CD4-positive, CD25-positive, alpha-beta regulatory T cell (primary cell): Measurements from ENCODE around the gene CNRIP1. TPM values are rescaled to one million over a fixed set of nuclear protein-coding genes. Genes with fewer than 3 reads are reported as not detected.
"Not testable (repeated sequence)": the region's sequence is repeated elsewhere in the genome, so short reads cannot be mapped to it uniquely, and the experiment has no call there.

Source experiments
- ATAC-seq, 2 donors: fragments of 150-1000 bp; cut with Tn5 transposase; one replicate each; pipeline ENCODE4 v1.10.0; 2021; ENCODE audit warnings: low read depth in 2 of 2, moderate number of reproducible peaks in 2 of 2, moderate library complexity in 1 of 2
- DNase-seq, 3 donors: peaks; one replicate each; pipeline versions ENCODE4 v3.0.0 to v3.0.0-alpha.2; 2012 to 2022; ENCODE audit warnings: mixed read lengths in 1 of 3
- H3K27ac ChIP-seq: one replicate; pipeline ENCODE4 v1.7.0; 2013; ENCODE audit warnings: mild to moderate bottlenecking, low read length; ENCODE audit not compliant: insufficient read depth, poor library complexity, severe bottlenecking
- H3K27me3 ChIP-seq: one replicate; pipeline ENCODE4 v1.7.0; 2013; ENCODE audit warnings: low read length; ENCODE audit not compliant: control insufficient read depth, insufficient read depth
- H3K36me3 ChIP-seq: one replicate; pipeline ENCODE4 v1.7.0; 2013; ENCODE audit warnings: mild to moderate bottlenecking, low read length, moderate library complexity; ENCODE audit not compliant: control insufficient read depth, insufficient read depth
- H3K4me1 ChIP-seq: 2 replicates; pipeline ENCODE4 v1.7.0; 2013; ENCODE audit warnings: mild to moderate bottlenecking, low read length; ENCODE audit not compliant: insufficient read depth, control insufficient read depth, poor library complexity, severe bottlenecking
- H3K4me3 ChIP-seq: one replicate; pipeline ENCODE4 v1.7.0; 2013; ENCODE audit warnings: low read depth, mild to moderate bottlenecking, low read length, moderate library complexity
- H3K9me3 ChIP-seq, 2 experiments: 1 replicate in 1 of 2; 2 replicates in 1 of 2; pipeline ENCODE4 v1.7.0; 2013; ENCODE audit warnings: low read length in 2 of 2, mild to moderate bottlenecking in 1 of 2, moderate library complexity in 1 of 2; ENCODE audit not compliant: control insufficient read depth in 2 of 2
- H3K27ac Mint-ChIP-seq, 3 donors: one replicate each; pipeline ENCODE4 v1.8.0; 2020 to 2022; ENCODE audit warnings: mild to moderate bottlenecking in 3 of 3, mixed read lengths in 3 of 3, moderate library complexity in 2 of 3
- H3K27me3 Mint-ChIP-seq: one replicate; pipeline ENCODE4 v1.8.0; 2022; ENCODE audit warnings: mild to moderate bottlenecking, mixed read lengths
- H3K36me3 Mint-ChIP-seq: one replicate; pipeline ENCODE4 v1.8.0; 2020; ENCODE audit warnings: mixed read lengths
- H3K4me1 Mint-ChIP-seq, 4 donors: one replicate each; pipeline ENCODE4 v1.8.0; 2020 to 2022; ENCODE audit warnings: mixed read lengths in 4 of 4, mild to moderate bottlenecking in 1 of 4
- H3K4me3 Mint-ChIP-seq, 4 donors: one replicate each; pipeline ENCODE4 v1.8.0; 2020 to 2022; ENCODE audit warnings: mild to moderate bottlenecking in 4 of 4, mixed read lengths in 4 of 4, moderate library complexity in 3 of 4
- H3K9me3 Mint-ChIP-seq, 7 donors: one replicate each; pipeline ENCODE4 v1.8.0; 2020 to 2022; ENCODE audit warnings: mixed read lengths in 7 of 7, mild to moderate bottlenecking in 3 of 7, moderate library complexity in 2 of 7
- polyA plus RNA-seq, 4 donors: library from polyadenylated mRNA; unstranded; fragments of 300-500 nt; fragmentation: Illumina TruSeq; gene quantifications; one replicate each; pipeline ENCODE4 v1.2.3, GENCODE V29; 2021
- total RNA-seq: library from RNA; stranded (reverse); gene quantifications from one replicate; pipeline ENCODE4 v1.2.3, GENCODE V29; 2022

Gene CNRIP1
- total and polyA plus RNA-seq, 5 donors from 2014 or later: 0.22 TPM; not detected in 4

GRCh38 chr2:68317971-68318913 is 1.5 kb downstream of the CNRIP1 start:
- no peak overlapping the region for H3K27ac ChIP-seq
- no peak for DNase-seq
- Mint-ChIP-seq H3K36me3 (no peaks in the 10 kb centered on the region), H3K9me3 (peaks cover 0 to 4% (median 2%) of the 10 kb centered on the region in 7 donors), H3K27me3 (peaks cover 75% of the 10 kb centered on the region), H3K4me1 (peaks cover 3 to 14% (median 9%) of the 10 kb centered on the region in 4 donors), H3K4me3 (peak overlapping the region in 1 of 4 donors; percentile 79), H3K27ac (no peak overlapping the region)
- no peaks in the 10 kb centered on the region for H3K36me3 ChIP-seq
- peaks cover 0 to 3% of the 10 kb centered on the region in 2 experiments for H3K9me3 ChIP-seq
- peaks cover 49% of the 10 kb centered on the region for H3K27me3 ChIP-seq
- ATAC-seq: no peak
- H3K4me1 ChIP-seq: peaks cover 15% of the 10 kb centered on the region
- no peak overlapping the region for H3K4me3 ChIP-seq

- H3K36me3 Mint-ChIP-seq: no peaks in the 10 kb centered on the region
- Histone ChIP-seq H3K27ac (no peak overlapping the region), H3K27me3 (peaks cover 47% of the 10 kb centered on the region), H3K4me3 (no peak overlapping the region), H3K9me3 (peaks cover 0 to 3% of the 10 kb centered on the region in 2 experiments), H3K4me1 (peaks cover 15% of the 10 kb centered on the region), H3K36me3 (no peaks in the 10 kb centered on the region)
- peaks cover 3 to 14% (median 7%) of the 10 kb centered on the region in 4 donors for H3K4me1 Mint-ChIP-seq
- H3K4me3 Mint-ChIP-seq: no peak overlapping the region
- no peak overlapping the region for H3K27ac Mint-ChIP-seq
- H3K9me3 Mint-ChIP-seq: peaks cover 0 to 4% (median 2%) of the 10 kb centered on the region in 7 donors
- DNase-seq (no peak), ATAC-seq (no peak)
- H3K27me3 Mint-ChIP-seq: peaks cover 64% of the 10 kb centered on the region
Measured at GRCh38 chr2:68316111-68316510, 3.6 kb downstream of the CNRIP1 start.

GRCh38 chr2:68311033-68311432 is 8.7 kb downstream of the CNRIP1 start:
- H3K4me1 ChIP-seq: no peaks in the 10 kb centered on the region
- H3K27ac ChIP-seq: no peak overlapping the region
- DNase-seq: no peak
- no peak for ATAC-seq
- H3K9me3 Mint-ChIP-seq: peaks cover 0 to 4% (median 1%) of the 10 kb centered on the region in 7 donors
- no peaks in the 10 kb centered on the region for H3K4me1 Mint-ChIP-seq
- peaks cover 0 to 3% of the 10 kb centered on the region in 2 experiments for H3K9me3 ChIP-seq
- H3K4me3 Mint-ChIP-seq: no peak overlapping the region
- no peak overlapping the region for H3K27ac Mint-ChIP-seq
- no peaks in the 10 kb centered on the region for H3K36me3 Mint-ChIP-seq
- H3K27me3 ChIP-seq: peaks cover 34% of the 10 kb centered on the region
- no peaks in the 10 kb centered on the region for H3K36me3 ChIP-seq
- H3K4me3 ChIP-seq: no peak overlapping the region
- peaks cover 47% of the 10 kb centered on the region for H3K27me3 Mint-ChIP-seq

- Histone ChIP-seq H3K36me3 (no peaks in the 10 kb centered on the region), H3K4me1 (no peaks in the 10 kb centered on the region), H3K27me3 (peaks cover 29% of the 10 kb centered on the region), H3K9me3 (peaks cover 0 to 3% of the 10 kb centered on the region in 2 experiments), H3K4me3 (no peak overlapping the region), H3K27ac (no peak overlapping the region)
- DNase-seq (no peak), ATAC-seq (no peak)
- Mint-ChIP-seq H3K27ac (no peak overlapping the region), H3K36me3 (no peaks in the 10 kb centered on the region), H3K4me1 (no peaks in the 10 kb centered on the region), H3K27me3 (peaks cover 43% of the 10 kb centered on the region), H3K9me3 (peaks cover 0 to 4% (median 1%) of the 10 kb centered on the region in 7 donors), H3K4me3 (no peak overlapping the region)
Measured at GRCh38 chr2:68309426-68309825, 10.3 kb downstream of the CNRIP1 start.

GRCh38 chr2:68303902-68304272 is 15.9 kb downstream of the CNRIP1 start:
- peaks cover 17% of the 10 kb centered on the region for H3K27me3 ChIP-seq
- H3K36me3 Mint-ChIP-seq, H3K36me3 ChIP-seq, H3K4me1 ChIP-seq, H3K4me3 ChIP-seq, H3K9me3 Mint-ChIP-seq, H3K4me3 Mint-ChIP-seq, ATAC-seq, H3K9me3 ChIP-seq, H3K27ac Mint-ChIP-seq, DNase-seq, H3K4me1 Mint-ChIP-seq, H3K27ac ChIP-seq: not testable (repeated sequence)
- peaks cover 36% of the 10 kb centered on the region for H3K27me3 Mint-ChIP-seq

- Mint-ChIP-seq H3K4me3 (no peak overlapping the region), H3K27me3 (peaks cover 38% of the 10 kb centered on the region), H3K4me1 (no peaks in the 10 kb centered on the region), H3K27ac (no peak overlapping the region), H3K36me3 (no peaks in the 10 kb centered on the region), H3K9me3 (no peaks in the 10 kb centered on the region)
- no peak for ATAC-seq
- Histone ChIP-seq H3K4me3 (no peak overlapping the region), H3K36me3 (no peaks in the 10 kb centered on the region), H3K4me1 (no peaks in the 10 kb centered on the region), H3K9me3 (no peaks in the 10 kb centered on the region), H3K27ac (no peak overlapping the region), H3K27me3 (peaks cover 18% of the 10 kb centered on the region)
- no peak for DNase-seq
Measured at GRCh38 chr2:68303033-68303901, 16.5 kb downstream of the CNRIP1 start.

GRCh38 chr2:68302281-68302875 is 17.4 kb downstream of the CNRIP1 start:
- no peaks in the 10 kb centered on the region for H3K4me1 ChIP-seq
- no peak overlapping the region for H3K4me3 Mint-ChIP-seq
- DNase-seq (no peak), ATAC-seq (no peak)
- H3K27ac ChIP-seq: no peak overlapping the region
- peaks cover 30% of the 10 kb centered on the region for H3K27me3 Mint-ChIP-seq
- no peaks in the 10 kb centered on the region for H3K9me3 ChIP-seq
- H3K36me3 ChIP-seq: no peaks in the 10 kb centered on the region
- H3K4me1 Mint-ChIP-seq: no peaks in the 10 kb centered on the region
- peaks cover 16% of the 10 kb centered on the region for H3K27me3 ChIP-seq
- no peaks in the 10 kb centered on the region for H3K36me3 Mint-ChIP-seq
- H3K9me3 Mint-ChIP-seq: no peaks in the 10 kb centered on the region
- H3K27ac Mint-ChIP-seq: no peak overlapping the region
- H3K4me3 ChIP-seq: no peak overlapping the region
